ENCODE data around the gene TXNDC11.
A peak's percentile ranks its signal among the peaks of the same experiment; 100 is the strongest.

Gene TXNDC11

DNA sequence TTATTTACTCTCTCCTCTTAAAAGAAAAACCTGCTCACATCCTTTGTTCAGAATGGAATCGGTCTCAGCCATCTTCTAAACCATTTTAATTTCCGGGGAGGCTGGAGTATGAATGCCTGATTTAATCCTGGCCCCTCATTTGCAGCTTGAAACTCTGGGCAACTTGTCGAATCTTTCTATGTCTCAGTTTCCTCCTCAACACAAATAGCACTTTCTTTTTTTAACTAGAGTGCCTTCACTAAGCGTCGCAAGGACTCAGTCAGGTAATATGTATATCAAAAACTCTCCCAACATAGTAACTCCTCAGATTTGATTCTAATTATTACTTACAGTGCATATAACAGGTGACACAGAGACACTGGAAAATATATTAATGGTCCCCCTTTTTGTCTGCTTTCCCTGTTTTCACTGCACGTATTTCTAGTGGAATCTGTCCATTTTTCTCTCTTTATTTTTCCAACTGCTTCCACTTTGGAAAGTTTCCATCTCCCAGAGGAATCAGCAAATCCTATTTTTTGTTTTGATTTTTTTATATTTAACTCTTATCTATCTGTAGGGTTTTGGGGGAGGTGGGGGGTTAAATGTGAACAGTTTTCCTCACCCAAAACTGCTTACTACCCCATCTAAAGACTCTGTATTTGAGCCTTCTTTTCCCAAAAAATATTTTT lies 55.8 kb downstream of the TXNDC11 start:
- Histone ChIP-seq H3K27me3 (replicated peaks in 2 of 5; ENCODE audit: control insufficient read depth in 4 of 5, insufficient read depth in 5 of 5, low read length in 4 of 5) (no peaks in the 10 kb centered on the region), H3K9me3 (ENCODE audit: control extremely low read depth in 1 of 5, control insufficient read depth in 4 of 5, insufficient read depth in 2 of 5, low read depth in 1 of 5, low read length in 4 of 5) (no peaks in the 10 kb centered on the region), H3K27ac (ENCODE audit: insufficient read depth in 1 of 2, low read depth in 1 of 2, low read length in 2 of 2, poor library complexity in 1 of 2, severe bottlenecking in 2 of 2) (no peak overlapping the region), H3K4me3 (ENCODE audit: control insufficient read depth in 1 of 7, extremely low read depth in 1 of 7, insufficient read depth in 4 of 7, low read depth in 2 of 7, low read length in 6 of 7) (no peak overlapping the region), H3K36me3 (ENCODE audit: control insufficient read depth in 4 of 4, insufficient read depth in 4 of 4, low read length in 3 of 4) (peaks cover 33 to 70% (median 52%) of the 10 kb centered on the region in 4 experiments), H3K4me1 (ENCODE audit: control extremely low read depth in 1 of 4, control insufficient read depth in 4 of 4, insufficient read depth in 4 of 4, low read length in 3 of 4) (peaks cover 5 to 9% (median 8%) of the 10 kb centered on the region in 4 experiments)
- 92% methylated on average over 5 of the region's 6 CpGs for WGBS (ENCODE audit: insufficient coverage)
- POLR2A ChIA-PET = no interaction called here
- CTCF ChIA-PET = no interaction called here
- no peak for DNase-seq

DNA sequence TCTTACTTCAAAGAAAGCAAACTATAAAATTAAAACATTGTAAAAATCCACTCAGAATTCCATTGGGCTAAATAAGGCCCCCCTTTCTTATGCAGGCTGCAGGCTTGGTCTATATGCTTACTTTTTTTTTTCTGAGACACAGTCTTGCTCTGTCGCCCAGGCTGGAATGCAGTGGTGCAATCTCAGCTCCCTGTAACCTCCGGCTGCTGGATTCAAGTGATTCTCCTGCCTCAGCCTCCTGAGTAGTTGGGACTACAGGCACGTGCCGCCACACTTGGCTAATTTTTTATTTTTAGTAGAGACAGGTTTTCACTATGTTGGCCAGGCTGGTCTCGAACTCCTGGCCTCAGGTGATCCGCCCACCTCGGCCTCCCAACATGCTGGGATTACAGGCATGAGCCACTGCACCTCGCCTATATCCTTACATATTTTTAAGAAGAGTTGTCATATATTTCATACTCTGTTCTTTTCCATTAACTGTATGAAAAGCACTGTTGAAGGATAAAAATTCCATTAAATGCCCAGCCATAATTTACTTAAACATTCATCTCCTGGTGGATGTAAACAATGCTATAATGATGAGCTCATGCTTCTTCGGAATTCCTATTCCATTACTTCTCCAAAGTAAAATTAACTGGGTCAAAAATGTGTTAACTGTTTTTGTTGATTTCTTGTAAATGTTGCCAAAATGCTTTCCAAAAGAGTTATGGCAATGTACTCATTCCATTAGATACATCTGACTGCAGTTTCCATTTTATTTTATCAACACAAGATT lies 56.6 kb downstream of the TXNDC11 start:
- Histone ChIP-seq H3K4me3 (ENCODE audit: control insufficient read depth in 1 of 7, extremely low read depth in 1 of 7, insufficient read depth in 4 of 7, low read depth in 2 of 7, low read length in 6 of 7) (no peak overlapping the region), H3K4me1 (ENCODE audit: control extremely low read depth in 1 of 4, control insufficient read depth in 4 of 4, insufficient read depth in 4 of 4, low read length in 3 of 4) (peaks cover 11 to 16% (median 15%) of the 10 kb centered on the region in 4 experiments), H3K36me3 (ENCODE audit: control insufficient read depth in 4 of 4, insufficient read depth in 4 of 4, low read length in 3 of 4) (peaks cover 27 to 63% (median 48%) of the 10 kb centered on the region in 4 experiments), H3K9me3 (ENCODE audit: control extremely low read depth in 1 of 5, control insufficient read depth in 4 of 5, insufficient read depth in 2 of 5, low read depth in 1 of 5, low read length in 4 of 5) (no peaks in the 10 kb centered on the region), H3K27ac (ENCODE audit: insufficient read depth in 1 of 2, low read depth in 1 of 2, low read length in 2 of 2, poor library complexity in 1 of 2, severe bottlenecking in 2 of 2) (no peak overlapping the region), H3K27me3 (replicated peaks in 2 of 5; ENCODE audit: control insufficient read depth in 4 of 5, insufficient read depth in 5 of 5, low read length in 4 of 5) (no peaks in the 10 kb centered on the region)
- WGBS (ENCODE audit: insufficient coverage) = 93% methylated on average over 5 of the region's 9 CpGs
- CTCF ChIA-PET = no interaction called here
- POLR2A ChIA-PET = no interaction called here
- DNase-seq = no peak

GRCh38 chr16:11684231-11685025 lies 58.2 kb downstream of the TXNDC11 start:
- no peaks in the 10 kb centered on the region for H3K27me3 ChIP-seq (replicated peaks in 2 of 5; ENCODE audit: control insufficient read depth in 4 of 5, insufficient read depth in 5 of 5, low read length in 4 of 5)
- no peak for DNase-seq
- CTCF ChIA-PET = interaction anchor here (1.3 to 1.4 kb wide), 3 partner anchors 13 to 30 kb away, joined by 4 to 5 read pairs (median 4); no protein-coding TSS in a partner anchor
- POLR2A ChIA-PET = no interaction called here
- peaks cover 10 to 18% (median 14%) of the 10 kb centered on the region in 4 experiments for H3K4me1 ChIP-seq (ENCODE audit: control extremely low read depth in 1 of 4, control insufficient read depth in 4 of 4, insufficient read depth in 4 of 4, low read length in 3 of 4)
- no peak overlapping the region for H3K4me3 ChIP-seq (ENCODE audit: control insufficient read depth in 1 of 7, extremely low read depth in 1 of 7, insufficient read depth in 4 of 7, low read depth in 2 of 7, low read length in 6 of 7)
- 100% methylated on average over 7 of the region's 12 CpGs for WGBS (ENCODE audit: insufficient coverage)
- H3K9me3 ChIP-seq (ENCODE audit: control extremely low read depth in 1 of 5, control insufficient read depth in 4 of 5, insufficient read depth in 2 of 5, low read depth in 1 of 5, low read length in 4 of 5) = no peaks in the 10 kb centered on the region
- peaks cover 23 to 69% (median 49%) of the 10 kb centered on the region in 4 experiments for H3K36me3 ChIP-seq (ENCODE audit: control insufficient read depth in 4 of 4, insufficient read depth in 4 of 4, low read length in 3 of 4)
- H3K27ac ChIP-seq (ENCODE audit: insufficient read depth in 1 of 2, low read depth in 1 of 2, low read length in 2 of 2, poor library complexity in 1 of 2, severe bottlenecking in 2 of 2) = peak overlapping the region in 1 of 2 experiments; percentile 7

DNA sequence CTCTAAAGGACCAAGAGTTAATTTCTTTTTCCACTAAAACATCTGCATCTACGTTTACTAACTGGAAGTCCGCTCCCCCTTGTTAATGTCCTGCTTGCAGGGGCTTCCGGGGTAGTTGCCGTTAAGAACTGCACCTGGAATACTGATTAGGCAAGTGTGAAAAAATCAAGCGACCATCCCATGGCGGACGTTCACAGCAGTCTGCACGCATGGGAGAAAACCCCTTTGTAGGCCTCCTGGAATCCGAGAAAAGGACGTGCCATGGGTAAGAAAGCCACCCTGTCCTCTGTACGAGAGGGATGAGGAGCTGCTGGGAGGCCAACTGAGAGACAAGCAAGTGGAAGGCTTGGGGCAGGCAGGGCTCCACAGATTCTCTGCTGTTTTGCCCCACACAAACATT lies 59.5 kb downstream of the TXNDC11 start:
- WGBS (ENCODE audit: insufficient coverage) = over 99% methylated on average over 11 of the region's 11 CpGs
- Histone ChIP-seq H3K36me3 (ENCODE audit: control insufficient read depth in 4 of 4, insufficient read depth in 4 of 4, low read length in 3 of 4) (peaks cover 23 to 77% (median 58%) of the 10 kb centered on the region in 4 experiments), H3K27me3 (replicated peaks in 2 of 5; ENCODE audit: control insufficient read depth in 4 of 5, insufficient read depth in 5 of 5, low read length in 4 of 5) (no peaks in the 10 kb centered on the region), H3K27ac (ENCODE audit: insufficient read depth in 1 of 2, low read depth in 1 of 2, low read length in 2 of 2, poor library complexity in 1 of 2, severe bottlenecking in 2 of 2) (no peak overlapping the region), H3K4me1 (ENCODE audit: control extremely low read depth in 1 of 4, control insufficient read depth in 4 of 4, insufficient read depth in 4 of 4, low read length in 3 of 4) (peaks cover 10 to 18% (median 13%) of the 10 kb centered on the region in 4 experiments), H3K9me3 (ENCODE audit: control extremely low read depth in 1 of 5, control insufficient read depth in 4 of 5, insufficient read depth in 2 of 5, low read depth in 1 of 5, low read length in 4 of 5) (no peaks in the 10 kb centered on the region), H3K4me3 (ENCODE audit: control insufficient read depth in 1 of 7, extremely low read depth in 1 of 7, insufficient read depth in 4 of 7, low read depth in 2 of 7, low read length in 6 of 7) (no peak overlapping the region)
- no peak for DNase-seq
- CTCF ChIA-PET = no interaction called here
- POLR2A ChIA-PET = no interaction called here

DNA sequence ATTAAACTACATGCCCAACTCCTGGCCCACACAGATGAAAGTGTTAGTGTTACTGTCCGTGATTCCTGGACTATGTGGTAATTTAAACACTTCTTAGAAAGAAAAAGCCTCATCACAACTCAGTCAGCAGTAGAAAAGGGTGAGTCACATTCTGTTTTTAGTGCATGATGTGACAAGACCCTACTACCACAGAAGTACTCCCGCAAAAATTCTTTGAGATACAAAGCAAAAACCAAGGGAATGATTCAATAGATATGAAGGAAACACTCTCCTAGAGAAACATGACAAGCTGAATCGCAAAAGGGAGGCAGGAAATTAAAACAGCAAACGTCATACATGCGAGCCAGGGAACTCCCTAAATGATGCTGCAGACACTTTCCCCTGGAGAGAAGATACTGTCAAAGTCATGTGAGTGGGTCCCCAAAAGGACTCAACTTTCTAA lies 60.0 kb downstream of the TXNDC11 start:
- H3K36me3 ChIP-seq (ENCODE audit: control insufficient read depth in 4 of 4, insufficient read depth in 4 of 4, low read length in 3 of 4) = peaks cover 20 to 77% (median 61%) of the 10 kb centered on the region in 4 experiments
- CTCF ChIA-PET = no interaction called here
- no peak for DNase-seq
- 69% methylated on average over 3 of the region's 5 CpGs for WGBS (ENCODE audit: insufficient coverage)
- H3K4me1 ChIP-seq (ENCODE audit: control extremely low read depth in 1 of 4, control insufficient read depth in 4 of 4, insufficient read depth in 4 of 4, low read length in 3 of 4) = peaks cover 10 to 18% (median 13%) of the 10 kb centered on the region in 4 experiments
- no peak overlapping the region for H3K4me3 ChIP-seq (ENCODE audit: control insufficient read depth in 1 of 7, extremely low read depth in 1 of 7, insufficient read depth in 4 of 7, low read depth in 2 of 7, low read length in 6 of 7)
- no peaks in the 10 kb centered on the region for H3K27me3 ChIP-seq (replicated peaks in 2 of 5; ENCODE audit: control insufficient read depth in 4 of 5, insufficient read depth in 5 of 5, low read length in 4 of 5)
- H3K27ac ChIP-seq (ENCODE audit: insufficient read depth in 1 of 2, low read depth in 1 of 2, low read length in 2 of 2, poor library complexity in 1 of 2, severe bottlenecking in 2 of 2) = peak overlapping the region in 1 of 2 experiments; percentile 0
- POLR2A ChIA-PET = no interaction called here
- no peaks in the 10 kb centered on the region for H3K9me3 ChIP-seq (ENCODE audit: control extremely low read depth in 1 of 5, control insufficient read depth in 4 of 5, insufficient read depth in 2 of 5, low read depth in 1 of 5, low read length in 4 of 5)

GRCh38 chr16:11681976-11682654 lies 60.5 kb downstream of the TXNDC11 start:
- H3K36me3 ChIP-seq (ENCODE audit: control insufficient read depth in 4 of 4, insufficient read depth in 4 of 4, low read length in 3 of 4) = peaks cover 16 to 77% (median 61%) of the 10 kb centered on the region in 4 experiments
- H3K4me3 ChIP-seq (ENCODE audit: control insufficient read depth in 1 of 7, extremely low read depth in 1 of 7, insufficient read depth in 4 of 7, low read depth in 2 of 7, low read length in 6 of 7) = no peak overlapping the region

More at GRCh38 chr16:11681976-11682654, 60.5 kb downstream of the TXNDC11 start:
- Histone ChIP-seq H3K9me3 (ENCODE audit: control extremely low read depth in 1 of 5, control insufficient read depth in 4 of 5, insufficient read depth in 2 of 5, low read depth in 1 of 5, low read length in 4 of 5) (no peaks in the 10 kb centered on the region), H3K4me1 (ENCODE audit: control extremely low read depth in 1 of 4, control insufficient read depth in 4 of 4, insufficient read depth in 4 of 4, low read length in 3 of 4) (peaks cover 10 to 18% (median 13%) of the 10 kb centered on the region in 4 experiments), H3K27me3 (replicated peaks in 2 of 5; ENCODE audit: control insufficient read depth in 4 of 5, insufficient read depth in 5 of 5, low read length in 4 of 5) (no peaks in the 10 kb centered on the region), H3K27ac (ENCODE audit: insufficient read depth in 1 of 2, low read depth in 1 of 2, low read length in 2 of 2, poor library complexity in 1 of 2, severe bottlenecking in 2 of 2) (peak overlapping the region in 1 of 2 experiments; percentile 0)
- POLR2A ChIA-PET = no interaction called here
- CTCF ChIA-PET = no interaction called here
- peak in 1 of 3 donors; percentile 15 for DNase-seq
- WGBS (ENCODE audit: insufficient coverage) = 90% methylated on average over 9 of the region's 12 CpGs
